ENCODE measurements around the gene CCL8.

DNA sequence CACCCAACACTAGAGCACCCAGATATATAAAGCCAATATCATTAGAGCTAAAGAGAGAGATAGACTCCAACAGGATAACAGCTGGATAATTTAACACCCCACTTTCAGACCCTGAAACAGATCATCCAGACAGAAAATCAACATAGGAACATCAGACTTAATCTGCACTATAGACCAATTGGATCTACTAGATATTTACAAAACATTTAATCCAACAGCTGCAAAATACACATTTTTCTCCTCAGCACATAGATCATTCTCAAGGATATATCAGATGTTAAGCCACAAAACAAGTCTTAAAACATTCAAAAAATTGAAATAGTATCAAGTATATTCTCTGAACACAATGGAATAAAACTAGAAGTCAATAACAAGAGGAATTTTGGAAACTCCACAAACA lies 33.0 kb downstream of the CCL8 start:
- no peak for TF ChIP-seq CTCF (IDR thresholded peaks at IDR 0.05; ENCODE audit: borderline replicate concordance, extremely low read depth, low read length, poor library complexity, severe bottlenecking)
- no peak for TF ChIP-seq EZH2 (IDR thresholded peaks at IDR 0.05; ENCODE audit: borderline replicate concordance, low read depth, low read length, severe bottlenecking)

All from DND-41 (cell line).